GM18511 (cell line): Measurements from ENCODE around the gene DOCK7.

Experiments
- ATAC-seq: cut with Tn5 transposase; IDR thresholded peaks from one replicate; pipeline ENCODE4 v1.9.1; 2021; ENCODE audit warnings: mild to moderate bottlenecking, moderate library complexity; ENCODE audit not compliant: unreplicated experiment

Gene DOCK7

GRCh38 chr1:62424411-62424810, 263.8 kb downstream of the DOCK7 start:
- no peak for ATAC-seq

- ATAC-seq: no peak
Observed at GRCh38 chr1:62423580-62424242, 264.5 kb downstream of the DOCK7 start.

GRCh38 chr1:62420214-62420613, 268.0 kb downstream of the DOCK7 start:
- ATAC-seq: no peak

GRCh38 chr1:62417351-62417999, 270.7 kb downstream of the DOCK7 start:
- ATAC-seq: no peak

GRCh38 chr1:62415687-62416086, 272.5 kb downstream of the DOCK7 start:
- no peak for ATAC-seq

GRCh38 chr1:62407398-62408009, 280.7 kb downstream of the DOCK7 start:
- ATAC-seq: no peak

GRCh38 chr1:62406576-62406975, 281.6 kb downstream of the DOCK7 start:
- ATAC-seq: no peak

GRCh38 chr1:62405247-62405646, 282.9 kb downstream of the DOCK7 start:
- ATAC-seq: no peak
